Activated CD8-positive, alpha-beta T cell treated with anti-CD3 and anti-CD28 coated beads for 36 hours (primary cell): ENCODE data around the gene TEKTIP1. TPM values are rescaled to one million over a fixed set of nuclear protein-coding genes. Genes with fewer than 3 reads are reported as not detected.
A peak's percentile ranks its signal among the peaks of the same experiment; 100 is the strongest.

Experiments
- ATAC-seq: fragments of 200-7000 bp; cut with Tn5 transposase; one replicate; pipeline ENCODE4 v1.10.0; 2021; ENCODE audit warnings: mild to moderate bottlenecking, moderate library complexity
- CTCF ChIA-PET: fragments of 350-600 bp; sonication (Branson Sonifier 250); formaldehyde crosslinking; loops from one replicate; lab custom pipeline; 2021; ENCODE audit warnings: antibody characterized with exemption; lab: Charles Lee
- POLR2A ChIA-PET: fragments of 350-600 bp; sonication (Branson Sonifier 250); formaldehyde crosslinking; loops from one replicate; lab custom pipeline; 2021; ENCODE audit warnings: antibody characterized with exemption; lab: Charles Lee
- DNase-seq: peaks from one replicate; pipeline ENCODE4 v3.0.0-alpha.2; 2020
- H3K27ac Mint-ChIP-seq: one replicate; pipeline ENCODE4 v1.8.0; 2021; ENCODE audit warnings: mild to moderate bottlenecking, mixed read lengths
- H3K27me3 Mint-ChIP-seq: one replicate; pipeline ENCODE4 v1.8.0; 2021; ENCODE audit warnings: mixed read lengths
- H3K36me3 Mint-ChIP-seq: one replicate; pipeline ENCODE4 v1.8.0; 2021; ENCODE audit warnings: low read depth, mixed read lengths
- H3K4me1 Mint-ChIP-seq: one replicate; pipeline ENCODE4 v1.8.0; 2021; ENCODE audit warnings: low read depth, mixed read lengths
- H3K4me3 Mint-ChIP-seq: one replicate; pipeline ENCODE4 v1.8.0; 2021; ENCODE audit warnings: mild to moderate bottlenecking, moderate library complexity, mixed read lengths
- H3K9me3 Mint-ChIP-seq: one replicate; pipeline ENCODE4 v1.8.0; 2021; ENCODE audit warnings: mixed read lengths
- CTCF ChIP-seq: fragments of 200-600 bp; IDR thresholded peaks from one replicate; pipeline ENCODE4 v1.8.0; 2022; ENCODE audit warnings: antibody characterized with exemption, mild to moderate bottlenecking
- intact Hi-C: fragments of 100-400 bp; cut with micrococcal nuclease; formaldehyde crosslinking; loops from one replicate; pipeline ENCODE4 v1.10.0; 2022
- total RNA-seq, 2 experiments: library from RNA; stranded (reverse); gene quantifications; one replicate each; pipeline ENCODE4 v1.2.3, GENCODE V29; 2021

The TEKTIP1 gene
- total RNA-seq, 2 experiments from 2014 or later, result 1.6 to 2.4 TPM

- no peak overlapping the region for H3K27ac Mint-ChIP-seq
- DNase-seq (no peak), ATAC-seq (no peak)
- intact Hi-C loops, result no loop called here
- no peak overlapping the region for H3K4me3 Mint-ChIP-seq
- H3K27me3 Mint-ChIP-seq, result no peaks in the 10 kb centered on the region
- peaks cover 6% of the 10 kb centered on the region for H3K4me1 Mint-ChIP-seq
- ChIA-PET CTCF (no interaction called here), POLR2A (interaction anchor here (1.0 kb wide), 1 partner anchor 14 kb away, joined by 3 read pairs; no protein-coding TSS in a partner anchor)
- TF ChIP-seq CTCF, result no peak
- no peaks in the 10 kb centered on the region for H3K9me3 Mint-ChIP-seq
- H3K36me3 Mint-ChIP-seq, result no peaks in the 10 kb centered on the region
Observed at GRCh38 chr19:3523361-3524077, 15.5 kb upstream of the TEKTIP1 start.

GRCh38 chr19:3524078-3524842, 14.7 kb upstream of the TEKTIP1 start:
- ATAC-seq, result no peak
- no peak for DNase-seq
- TF ChIP-seq CTCF, result no peak
- intact Hi-C loops, result no loop called here
- ChIA-PET POLR2A (interaction anchor here (1.0 kb wide), 1 partner anchor 14 kb away, joined by 3 read pairs; no protein-coding TSS in a partner anchor), CTCF (no interaction called here)
- Mint-ChIP-seq H3K27me3 (no peaks in the 10 kb centered on the region), H3K9me3 (no peaks in the 10 kb centered on the region), H3K4me1 (peaks cover 4% of the 10 kb centered on the region), H3K36me3 (no peaks in the 10 kb centered on the region), H3K27ac (no peak overlapping the region), H3K4me3 (no peak overlapping the region)

GRCh38 chr19:3524904-3525451, 14.0 kb upstream of the TEKTIP1 start:
- DNase-seq (no peak), ATAC-seq (no peak)
- Mint-ChIP-seq H3K4me3 (no peak overlapping the region), H3K27ac (no peak overlapping the region), H3K9me3 (no peaks in the 10 kb centered on the region), H3K27me3 (no peaks in the 10 kb centered on the region), H3K4me1 (peaks cover 4% of the 10 kb centered on the region), H3K36me3 (no peaks in the 10 kb centered on the region)
- ChIA-PET POLR2A (no interaction called here), CTCF (no interaction called here)
- intact Hi-C loops, result no loop called here
- no peak for TF ChIP-seq CTCF

- ATAC-seq (no peak), DNase-seq (no peak)
- Mint-ChIP-seq H3K4me1 (no peaks in the 10 kb centered on the region), H3K27me3 (no peaks in the 10 kb centered on the region), H3K36me3 (peaks cover 5% of the 10 kb centered on the region), H3K4me3 (no peak overlapping the region), H3K9me3 (no peaks in the 10 kb centered on the region), H3K27ac (no peak overlapping the region)
- intact Hi-C loops, result no loop called here
- ChIA-PET CTCF (interaction anchor here (0.9 kb wide), 1 partner anchor 12 kb away, joined by 3 read pairs; the partner anchor contains the start of gene TEKTIP1), POLR2A (interaction anchor here (0.8 to 1.1 kb wide), 2 partner anchors 10 to 25 kb away, joined by 3 read pairs; no protein-coding TSS in a partner anchor)
- peak; percentile 17 for TF ChIP-seq CTCF
Observed at GRCh38 chr19:3526507-3527237, 12.3 kb upstream of the TEKTIP1 start.
